Parathyroid adenoma (tissue), 2 donors: Measurements from ENCODE around the gene KRTAP5-7.

Experiments used
- H2AFZ ChIP-seq: fragments of 300-600 bp; sonication (generic); one replicate; pipeline ENCODE4 v1.7.0; 2017; ENCODE audit warnings: antibody characterized with exemption, mild to moderate bottlenecking
- H3K27ac ChIP-seq: fragments of 300-600 bp; sonication (generic); one replicate; pipeline ENCODE4 v1.7.0; 2017
- H3K27me3 ChIP-seq: fragments of 300-600 bp; sonication (generic); one replicate; pipeline ENCODE4 v1.7.0; 2017; ENCODE audit warnings: low read length; ENCODE audit not compliant: control insufficient read depth, insufficient read depth
- H3K36me3 ChIP-seq: fragments of 300-600 bp; sonication (generic); one replicate; pipeline ENCODE4 v1.7.0; 2017; ENCODE audit warnings: low read length; ENCODE audit not compliant: control insufficient read depth, insufficient read depth
- H3K4me1 ChIP-seq: fragments of 300-600 bp; sonication (generic); one replicate; pipeline ENCODE4 v1.7.0; 2017; ENCODE audit warnings: control low read depth
- H3K4me2 ChIP-seq: fragments of 300-600 bp; sonication (generic); one replicate; pipeline ENCODE4 v1.7.0; 2017; ENCODE audit warnings: low read length
- H3K4me3 ChIP-seq: fragments of 300-600 bp; sonication (generic); one replicate; pipeline ENCODE4 v1.7.0; 2017; ENCODE audit warnings: low read depth, low read length
- H3K79me2 ChIP-seq: fragments of 300-600 bp; sonication (generic); one replicate; pipeline ENCODE4 v1.7.0; 2017; ENCODE audit warnings: control low read depth
- H3K9ac ChIP-seq: fragments of 300-600 bp; sonication (generic); one replicate; pipeline ENCODE4 v1.7.0; 2017; ENCODE audit warnings: mild to moderate bottlenecking
- H3K9me3 ChIP-seq: fragments of 300-600 bp; sonication (generic); one replicate; pipeline ENCODE4 v1.7.0; 2017; ENCODE audit warnings: low read length; ENCODE audit not compliant: control insufficient read depth
- CTCF ChIP-seq: fragments of 300-600 bp; sonication (generic); IDR thresholded peaks from one replicate; pipeline ENCODE4 v1.7.0; 2017; ENCODE audit warnings: antibody characterized with exemption, mild to moderate bottlenecking
- donor health status: primary hyperparathyroidism.

Gene KRTAP5-7

GRCh38 chr11:71519546-71519945, 7.5 kb upstream of the KRTAP5-7 start:
- no peak for TF ChIP-seq CTCF

GRCh38 chr11:71525188-71525937, 1.7 kb upstream of the KRTAP5-7 start:
- H2AFZ ChIP-seq: no peak overlapping the region
- H3K9me3 ChIP-seq: no peaks in the 10 kb centered on the region
- no peaks in the 10 kb centered on the region for H3K4me1 ChIP-seq
- H3K4me3 ChIP-seq: no peak overlapping the region
- H3K36me3 ChIP-seq: no peaks in the 10 kb centered on the region
- no peak for TF ChIP-seq CTCF
- no peaks in the 10 kb centered on the region for H3K27me3 ChIP-seq
- H3K9ac ChIP-seq: no peak overlapping the region
- no peak overlapping the region for H3K4me2 ChIP-seq
- no peaks in the 10 kb centered on the region for H3K79me2 ChIP-seq
- no peak overlapping the region for H3K27ac ChIP-seq

More at GRCh38 chr11:71519546-71519945, 7.5 kb upstream of the KRTAP5-7 start:
- H2AFZ ChIP-seq: no peak overlapping the region
- no peak overlapping the region for H3K4me2 ChIP-seq
- H3K4me1 ChIP-seq: no peaks in the 10 kb centered on the region
- no peaks in the 10 kb centered on the region for H3K79me2 ChIP-seq
- no peaks in the 10 kb centered on the region for H3K27me3 ChIP-seq
- H3K27ac ChIP-seq: no peak overlapping the region
- no peaks in the 10 kb centered on the region for H3K9me3 ChIP-seq
- no peaks in the 10 kb centered on the region for H3K36me3 ChIP-seq
- no peak overlapping the region for H3K4me3 ChIP-seq
- H3K9ac ChIP-seq: no peak overlapping the region

GRCh38 chr11:71525938-71526495, 1.1 kb upstream of the KRTAP5-7 start:
- H3K9ac ChIP-seq: no peak overlapping the region

GRCh38 chr11:71527576-71528210, 626 bp downstream of the KRTAP5-7 start:
- no peaks in the 10 kb centered on the region for H3K27me3 ChIP-seq
- no peaks in the 10 kb centered on the region for H3K4me1 ChIP-seq
- H3K36me3 ChIP-seq: no peaks in the 10 kb centered on the region
- no peaks in the 10 kb centered on the region for H3K9me3 ChIP-seq
- H3K4me2 ChIP-seq: no peak overlapping the region
- no peak overlapping the region for H2AFZ ChIP-seq
- no peak overlapping the region for H3K9ac ChIP-seq
- TF ChIP-seq CTCF: no peak
- H3K27ac ChIP-seq: no peak overlapping the region
- H3K4me3 ChIP-seq: no peak overlapping the region
- H3K79me2 ChIP-seq: no peaks in the 10 kb centered on the region

More at GRCh38 chr11:71525938-71526495, 1.1 kb upstream of the KRTAP5-7 start:
- Histone ChIP-seq H3K4me2 (no peak overlapping the region), H3K36me3 (no peaks in the 10 kb centered on the region), H3K27me3 (no peaks in the 10 kb centered on the region), H3K79me2 (no peaks in the 10 kb centered on the region), H3K4me3 (no peak overlapping the region), H3K27ac (no peak overlapping the region), H2AFZ (no peak overlapping the region), H3K9me3 (no peaks in the 10 kb centered on the region), H3K4me1 (no peaks in the 10 kb centered on the region)
- no peak for TF ChIP-seq CTCF
